ENCODE measurements around the gene VPS9D1.

DNA sequence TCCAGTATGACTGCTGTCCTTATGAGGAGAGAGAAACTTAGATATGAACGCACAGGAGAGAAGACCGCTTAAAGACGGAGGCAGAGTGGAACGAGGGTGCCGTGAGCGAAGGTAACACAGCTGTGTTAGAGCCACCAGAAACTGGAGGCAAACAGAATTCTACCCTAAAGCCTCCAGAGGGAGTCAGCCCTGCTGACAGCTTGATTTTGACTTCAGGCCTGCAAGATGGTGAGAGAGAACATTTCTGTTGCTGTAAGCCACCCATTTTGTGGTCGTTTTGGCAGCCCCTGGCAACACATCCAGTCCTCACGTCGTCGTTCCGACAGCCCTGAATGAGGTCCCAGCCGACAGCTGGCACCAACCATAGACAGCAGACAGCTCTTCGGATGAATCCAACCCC, 16.4 kb downstream of the VPS9D1 start:
- TF ChIP-seq CTCF (IDR thresholded peaks at IDR 0.05) = no peak
- TF ChIP-seq POLR2A (IDR thresholded peaks at IDR 0.05) = no peak
